Measurements from ENCODE around the gene ARPC1A. TPM values are rescaled to one million over a fixed set of nuclear protein-coding genes. Genes with fewer than 3 reads are reported as not detected.

The ARPC1A gene
- total RNA-seq, 1 donor from 2014 or later = 216 TPM

- Mint-ChIP-seq H3K9me3 (no peaks in the 10 kb centered on the region), H3K27me3 (ENCODE audit: low read depth) (peaks cover 6% of the 10 kb centered on the region), H3K36me3 (ENCODE audit: low read depth) (peaks cover 3% of the 10 kb centered on the region), H3K4me3 (no peak overlapping the region), H3K27ac (ENCODE audit: unreplicated experiment) (no peak overlapping the region), H3K4me1 (peaks cover 13% of the 10 kb centered on the region)
- no peak for TF ChIP-seq CTCF (conservative IDR thresholded peaks at IDR 0.05)
- no peak for DNase-seq (ENCODE audit: low read depth, low spot score)
Measured at GRCh38 chr7:99389772-99390171, 64.1 kb downstream of the ARPC1A start.

GRCh38 chr7:99390941-99391602, 65.4 kb downstream of the ARPC1A start:
- DNase-seq (ENCODE audit: low read depth, low spot score) = no peak
- TF ChIP-seq CTCF (conservative IDR thresholded peaks at IDR 0.05) = no peak

GRCh38 chr7:99392046-99392445, 66.3 kb downstream of the ARPC1A start:
- peak overlapping the region; percentile 68 for H3K4me3 Mint-ChIP-seq
- DNase-seq (ENCODE audit: low read depth, low spot score) = no peak

More at GRCh38 chr7:99390941-99391602, 65.4 kb downstream of the ARPC1A start:
- peak overlapping the region; percentile 68 for H3K4me3 Mint-ChIP-seq
- peaks cover 6% of the 10 kb centered on the region for H3K27me3 Mint-ChIP-seq (ENCODE audit: low read depth)
- H3K9me3 Mint-ChIP-seq = no peaks in the 10 kb centered on the region
- H3K27ac Mint-ChIP-seq (ENCODE audit: unreplicated experiment) = peak overlapping the region; percentile 27
- H3K36me3 Mint-ChIP-seq (ENCODE audit: low read depth) = peaks cover 3% of the 10 kb centered on the region
- peaks cover 13% of the 10 kb centered on the region for H3K4me1 Mint-ChIP-seq

GRCh38 chr7:99392659-99393354, 67.1 kb downstream of the ARPC1A start:
- H3K4me1 Mint-ChIP-seq = peaks cover 15% of the 10 kb centered on the region
- DNase-seq (ENCODE audit: low read depth, low spot score) = peak; percentile 57
- no peaks in the 10 kb centered on the region for H3K9me3 Mint-ChIP-seq
- H3K27me3 Mint-ChIP-seq (ENCODE audit: low read depth) = peaks cover 6% of the 10 kb centered on the region
- TF ChIP-seq CTCF (conservative IDR thresholded peaks at IDR 0.05) = no peak
- H3K4me3 Mint-ChIP-seq = peak overlapping the region; percentile 93
- peak overlapping the region; percentile 84 for H3K27ac Mint-ChIP-seq (ENCODE audit: unreplicated experiment)
- peaks cover 3% of the 10 kb centered on the region for H3K36me3 Mint-ChIP-seq (ENCODE audit: low read depth)

More at GRCh38 chr7:99392046-99392445, 66.3 kb downstream of the ARPC1A start:
- Mint-ChIP-seq H3K36me3 (ENCODE audit: low read depth) (peaks cover 3% of the 10 kb centered on the region), H3K27me3 (ENCODE audit: low read depth) (peaks cover 6% of the 10 kb centered on the region), H3K27ac (ENCODE audit: unreplicated experiment) (no peak overlapping the region), H3K9me3 (no peaks in the 10 kb centered on the region), H3K4me1 (peaks cover 13% of the 10 kb centered on the region)
- TF ChIP-seq CTCF (conservative IDR thresholded peaks at IDR 0.05) = no peak

GRCh38 chr7:99393355-99394187, 67.9 kb downstream of the ARPC1A start:
- Mint-ChIP-seq H3K9me3 (no peaks in the 10 kb centered on the region), H3K36me3 (ENCODE audit: low read depth) (peaks cover 3% of the 10 kb centered on the region), H3K4me1 (peaks cover 17% of the 10 kb centered on the region), H3K4me3 (peak overlapping the region; percentile 93), H3K27ac (ENCODE audit: unreplicated experiment) (peak overlapping the region; percentile 84), H3K27me3 (ENCODE audit: low read depth) (peaks cover 6% of the 10 kb centered on the region)
- TF ChIP-seq CTCF (conservative IDR thresholded peaks at IDR 0.05) = no peak
- DNase-seq (ENCODE audit: low read depth, low spot score) = peak; percentile 67

All from neural crest cell (in vitro differentiated cells).